HG02642 (cell line): ENCODE results near the gene STRA8.

Experiments
- ATAC-seq: cut with Tn5 transposase; IDR thresholded peaks from one replicate; pipeline ENCODE4 v1.9.1; 2021; ENCODE audit warnings: mild to moderate bottlenecking; ENCODE audit not compliant: unreplicated experiment, poor library complexity

The STRA8 gene

DNA sequence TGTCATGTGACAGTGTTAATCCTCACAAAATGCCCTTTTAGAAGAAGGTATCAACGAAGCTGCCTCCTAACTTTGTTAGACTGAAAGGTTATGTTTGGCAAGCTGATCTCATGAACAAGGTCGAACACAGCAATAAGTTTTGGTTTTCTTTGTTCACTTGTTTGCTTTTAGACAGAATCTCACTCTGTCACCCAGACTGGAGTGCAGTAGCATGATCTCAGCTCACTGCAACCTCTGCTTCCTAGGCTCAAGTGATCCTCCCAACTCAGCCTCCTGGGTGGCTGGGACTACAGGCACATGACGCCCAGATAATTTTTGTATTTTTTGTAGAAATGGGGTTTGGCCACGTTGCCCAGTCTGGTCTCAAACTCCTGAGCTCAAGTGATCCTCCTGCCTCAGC, 1.1 kb downstream of the STRA8 start:
- ATAC-seq, result no peak

DNA sequence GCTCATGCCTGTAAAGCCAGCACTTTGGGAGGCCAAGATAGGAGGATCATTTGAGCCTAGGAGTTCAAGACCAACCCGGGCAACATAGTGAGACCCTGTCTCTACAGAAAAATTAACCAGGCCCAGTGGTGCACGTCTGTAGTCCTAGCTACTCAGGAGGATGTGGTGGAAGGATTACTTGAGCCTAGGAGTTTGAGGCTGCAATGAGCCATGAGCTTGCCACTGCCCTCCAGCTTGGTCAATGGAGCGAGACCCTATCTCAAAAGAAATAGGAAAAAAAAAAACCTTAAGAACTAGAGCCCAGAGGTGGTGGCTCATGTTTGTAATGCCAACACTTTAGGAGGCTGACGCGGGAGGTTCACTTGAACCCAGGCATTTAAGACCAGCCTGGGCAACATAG, 2.2 kb downstream of the STRA8 start:
- ATAC-seq, result no peak

DNA sequence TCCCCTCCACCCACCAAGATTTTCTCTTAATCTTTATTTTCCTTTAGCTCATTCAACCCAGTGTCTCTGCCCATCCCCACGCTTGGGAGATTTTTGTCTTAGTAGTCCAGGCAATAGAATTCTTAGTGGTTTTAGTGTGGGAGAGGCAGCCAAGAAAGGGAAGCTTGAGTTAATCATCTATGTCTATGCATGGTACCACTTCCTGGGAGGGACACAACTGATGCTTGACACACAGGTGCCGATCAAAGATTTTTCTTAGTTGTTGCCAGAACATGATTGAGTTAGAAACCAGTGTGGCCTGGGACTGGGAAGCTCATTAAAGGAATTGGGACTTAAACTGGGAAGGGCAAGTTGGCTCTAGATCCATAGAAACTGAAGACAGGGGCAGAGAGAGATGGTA, 3.1 kb downstream of the STRA8 start:
- peak; percentile 76 for ATAC-seq

DNA sequence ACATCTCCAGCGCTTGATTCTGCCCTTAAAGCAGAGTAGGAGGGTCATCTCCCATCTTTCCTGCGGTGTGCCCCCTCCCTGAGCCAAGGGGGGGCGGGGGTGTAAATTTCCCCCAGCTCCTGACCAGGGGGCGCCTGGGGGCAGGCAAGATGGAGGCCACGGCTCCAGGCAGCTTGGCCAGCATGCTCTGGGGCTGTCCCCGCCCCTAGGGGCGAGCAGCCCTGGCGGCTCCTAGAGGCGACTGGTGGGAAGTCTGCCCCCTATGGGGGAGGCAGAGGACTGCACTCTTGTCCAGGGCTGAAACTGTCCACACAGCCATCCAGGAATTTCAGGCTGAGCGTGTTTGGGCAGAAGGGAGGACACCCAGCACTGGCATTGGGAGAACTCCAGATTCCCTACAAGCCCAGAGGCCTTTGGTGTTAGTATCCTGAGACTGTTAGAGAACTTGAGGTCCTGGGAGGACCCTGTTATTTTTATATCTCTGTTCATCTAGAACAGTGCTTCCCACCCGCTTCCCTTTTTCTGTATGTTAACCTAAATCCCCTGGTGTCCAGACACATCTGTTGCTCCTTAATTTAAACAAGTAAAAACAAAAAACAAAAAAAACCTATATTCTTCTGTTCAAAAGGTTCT, 4.6 kb downstream of the STRA8 start:
- ATAC-seq, result no peak

DNA sequence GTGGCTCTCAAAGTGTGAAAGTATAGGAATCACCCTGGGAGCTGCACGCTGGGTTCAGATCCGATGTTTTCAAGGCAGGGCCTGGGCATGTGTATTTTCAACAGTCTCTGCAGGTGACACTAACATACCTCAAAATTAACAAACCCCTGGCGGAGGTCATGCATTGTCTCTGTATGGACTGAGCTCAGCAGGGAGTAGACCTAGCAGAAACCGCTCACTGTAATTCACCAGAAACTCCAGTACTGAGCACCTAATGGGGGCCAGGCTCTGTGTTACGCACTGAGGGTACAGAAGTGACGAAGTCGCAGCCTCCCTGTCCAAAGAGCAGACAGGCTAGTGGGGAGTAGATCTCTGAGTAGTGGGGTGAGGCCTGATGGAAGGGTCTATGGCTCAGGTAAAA, 5.6 kb downstream of the STRA8 start:
- ATAC-seq, result no peak

DNA sequence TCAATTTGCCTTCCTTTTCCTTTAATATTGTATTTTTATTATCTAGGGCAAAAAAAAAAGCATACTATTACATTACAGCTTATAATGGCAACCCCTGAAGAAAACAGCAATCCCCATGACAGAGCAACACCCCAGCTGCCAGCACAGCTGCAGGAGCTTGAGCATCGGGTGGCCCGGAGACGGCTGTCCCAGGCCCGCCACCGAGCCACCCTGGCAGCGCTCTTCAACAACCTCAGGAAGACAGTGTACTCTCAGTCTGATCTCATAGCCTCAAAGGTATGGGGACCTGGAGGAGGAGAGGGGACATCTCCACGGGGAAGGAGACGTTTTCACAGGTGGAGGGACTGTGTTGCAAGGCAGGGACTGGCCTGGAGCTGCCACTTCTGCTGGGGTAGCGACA, 6.8 kb downstream of the STRA8 start:
- ATAC-seq, result no peak

DNA sequence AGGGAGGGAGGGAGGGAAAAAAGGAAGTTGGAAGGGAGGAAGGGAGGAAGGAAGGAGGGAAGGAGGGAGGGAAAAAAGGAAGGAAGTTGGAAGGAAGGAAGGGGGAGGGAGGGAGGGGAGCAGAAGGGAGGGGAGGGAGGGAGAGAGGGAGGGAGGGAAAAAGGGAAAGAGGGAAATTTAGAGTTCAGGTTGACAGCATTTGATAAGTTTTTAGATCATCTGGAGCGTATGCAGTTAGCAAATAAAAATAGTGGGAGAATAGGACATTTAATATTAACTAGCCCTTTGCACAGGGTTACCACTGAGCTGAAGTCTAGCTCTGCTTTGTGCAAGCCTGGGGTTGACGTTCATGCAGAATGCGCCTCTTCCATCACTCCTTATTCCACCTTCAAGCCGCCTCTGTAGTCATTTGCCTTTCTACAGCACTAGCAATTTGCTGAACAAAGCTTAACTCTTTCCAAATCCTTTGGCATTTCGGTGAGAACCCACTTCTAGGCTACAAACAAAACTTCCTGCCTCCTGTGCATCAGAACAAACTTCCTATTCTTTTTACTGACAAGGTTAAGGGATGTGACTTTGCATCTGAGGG, 8.6 kb downstream of the STRA8 start:
- no peak for ATAC-seq

DNA sequence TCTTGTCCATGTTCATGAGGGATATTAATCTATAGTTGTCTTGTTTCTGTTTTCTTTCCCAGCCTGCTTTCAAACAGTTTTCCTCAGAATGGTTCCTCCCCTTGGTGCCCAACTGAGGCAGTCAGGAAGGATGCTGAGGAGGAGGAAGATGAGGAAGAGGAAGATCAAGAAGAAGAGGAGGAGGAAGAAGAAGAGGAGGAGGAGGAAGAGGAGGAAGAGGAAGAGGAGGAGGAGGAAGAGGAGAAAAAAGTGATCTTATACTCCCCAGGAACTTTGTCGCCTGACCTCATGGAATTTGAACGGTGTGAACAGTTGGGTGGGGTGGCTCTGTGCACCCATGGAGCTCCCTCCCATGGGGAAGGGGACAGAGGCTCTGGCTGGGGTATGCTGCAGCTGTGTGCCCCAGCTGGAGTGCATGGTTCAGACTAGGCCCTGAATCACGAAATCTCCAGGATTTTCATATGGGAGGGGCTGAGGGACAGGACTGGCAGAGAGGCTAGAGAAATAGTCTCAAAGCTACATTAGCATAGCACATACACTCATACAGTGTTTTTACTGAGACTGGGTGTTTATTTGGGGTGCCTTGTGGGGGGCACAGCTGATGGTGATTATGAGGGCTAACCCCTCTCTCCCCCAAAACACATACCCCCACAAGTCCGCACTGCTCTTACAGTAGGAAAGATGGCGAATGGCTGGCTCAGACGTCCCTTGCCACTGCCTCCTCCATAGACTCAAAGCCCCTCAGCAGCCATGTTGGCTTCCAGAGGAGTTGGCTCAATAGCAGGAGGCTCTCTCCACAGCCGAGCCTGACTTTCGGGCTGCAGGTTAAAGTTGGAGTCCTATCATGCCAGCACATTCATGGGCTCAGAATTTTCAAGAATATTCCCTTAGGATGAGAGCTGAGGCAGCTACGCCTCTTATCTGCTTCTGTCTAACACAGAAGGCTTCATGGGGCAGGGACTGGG, 11.9 kb downstream of the STRA8 start:
- ATAC-seq, result no peak

DNA sequence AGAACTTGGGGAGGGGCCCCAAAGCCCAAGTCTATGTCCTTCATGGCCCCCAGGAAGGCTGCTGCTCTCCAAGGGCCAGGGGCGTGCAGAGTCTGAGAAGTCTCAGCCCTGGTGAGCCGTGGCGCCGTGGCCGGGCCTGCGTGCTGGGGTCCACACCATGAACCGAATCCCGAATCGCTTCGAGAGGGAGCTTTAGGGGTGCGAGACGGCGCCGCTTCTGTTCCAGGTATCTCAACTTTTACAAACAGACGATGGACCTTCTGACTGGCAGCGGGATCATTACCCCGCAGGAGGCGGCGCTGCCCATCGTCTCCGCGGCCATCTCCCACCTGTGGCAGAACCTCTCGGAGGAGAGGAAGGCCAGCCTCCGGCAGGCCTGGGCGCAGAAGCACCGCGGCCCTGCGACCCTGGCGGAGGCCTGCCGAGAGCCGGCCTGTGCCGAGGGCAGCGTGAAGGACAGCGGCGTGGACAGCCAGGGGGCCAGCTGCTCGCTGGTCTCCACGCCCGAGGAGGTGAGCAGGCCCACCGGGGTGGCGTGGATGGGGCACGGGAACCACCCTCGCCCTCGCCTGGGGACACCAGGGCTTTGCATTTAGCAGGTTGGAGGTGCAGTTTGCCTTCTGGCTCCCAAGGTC, 12.7 kb downstream of the STRA8 start:
- no peak for ATAC-seq

DNA sequence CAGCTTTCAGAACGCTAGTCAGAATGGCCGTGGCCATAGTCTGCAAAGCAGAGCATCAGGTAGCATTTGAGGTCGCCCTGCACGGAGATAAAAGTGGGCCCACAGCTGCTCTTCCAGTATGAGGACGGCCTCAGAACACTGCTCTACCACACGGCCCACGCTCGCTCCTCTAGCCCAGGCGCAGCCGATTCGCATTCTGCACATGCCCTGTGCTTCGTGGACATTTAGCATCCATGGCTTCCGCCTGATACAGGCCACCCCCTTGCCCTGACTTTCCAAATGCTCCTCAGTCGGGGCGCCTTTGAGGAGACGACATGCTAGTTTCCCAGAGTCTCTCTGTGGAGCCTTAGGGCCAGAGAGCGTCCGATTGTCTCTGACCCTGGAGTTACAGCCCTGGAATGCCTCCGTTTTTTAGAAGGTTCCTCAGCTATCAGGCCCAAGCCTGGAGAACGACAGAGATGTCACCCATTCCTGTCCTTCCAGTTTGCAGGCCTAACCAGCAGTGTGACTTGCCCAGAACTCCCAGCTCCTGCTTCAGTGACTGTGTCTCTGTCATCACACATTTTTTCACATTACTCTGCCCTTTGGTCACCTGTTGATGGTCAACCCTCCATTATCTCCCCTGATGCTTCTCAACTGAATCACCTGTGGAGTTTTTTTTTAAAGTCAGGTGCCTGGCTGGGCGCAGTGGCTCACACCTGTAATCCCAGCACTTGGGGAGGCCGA, 14.3 kb downstream of the STRA8 start:
- ATAC-seq, result no peak

DNA sequence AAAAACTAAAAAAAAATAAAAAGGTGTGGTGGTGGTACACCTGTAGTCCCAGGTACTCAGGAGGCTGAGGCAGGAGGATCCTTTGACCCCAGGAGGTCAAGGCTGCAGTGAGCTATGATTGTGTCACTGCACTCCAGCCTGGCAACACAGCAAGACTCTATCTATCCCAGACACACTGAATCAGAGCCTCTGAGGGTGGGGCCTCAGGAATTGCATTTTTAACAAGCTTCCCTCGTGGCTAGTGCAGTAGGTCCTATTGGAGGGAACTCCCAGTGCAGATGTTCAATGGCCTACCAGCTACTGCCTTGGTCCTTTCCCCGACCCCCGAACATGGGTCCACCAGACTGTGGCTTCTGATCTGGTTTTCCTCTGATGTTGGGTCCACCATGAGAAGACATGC, 14.9 kb downstream of the STRA8 start:
- no peak for ATAC-seq

DNA sequence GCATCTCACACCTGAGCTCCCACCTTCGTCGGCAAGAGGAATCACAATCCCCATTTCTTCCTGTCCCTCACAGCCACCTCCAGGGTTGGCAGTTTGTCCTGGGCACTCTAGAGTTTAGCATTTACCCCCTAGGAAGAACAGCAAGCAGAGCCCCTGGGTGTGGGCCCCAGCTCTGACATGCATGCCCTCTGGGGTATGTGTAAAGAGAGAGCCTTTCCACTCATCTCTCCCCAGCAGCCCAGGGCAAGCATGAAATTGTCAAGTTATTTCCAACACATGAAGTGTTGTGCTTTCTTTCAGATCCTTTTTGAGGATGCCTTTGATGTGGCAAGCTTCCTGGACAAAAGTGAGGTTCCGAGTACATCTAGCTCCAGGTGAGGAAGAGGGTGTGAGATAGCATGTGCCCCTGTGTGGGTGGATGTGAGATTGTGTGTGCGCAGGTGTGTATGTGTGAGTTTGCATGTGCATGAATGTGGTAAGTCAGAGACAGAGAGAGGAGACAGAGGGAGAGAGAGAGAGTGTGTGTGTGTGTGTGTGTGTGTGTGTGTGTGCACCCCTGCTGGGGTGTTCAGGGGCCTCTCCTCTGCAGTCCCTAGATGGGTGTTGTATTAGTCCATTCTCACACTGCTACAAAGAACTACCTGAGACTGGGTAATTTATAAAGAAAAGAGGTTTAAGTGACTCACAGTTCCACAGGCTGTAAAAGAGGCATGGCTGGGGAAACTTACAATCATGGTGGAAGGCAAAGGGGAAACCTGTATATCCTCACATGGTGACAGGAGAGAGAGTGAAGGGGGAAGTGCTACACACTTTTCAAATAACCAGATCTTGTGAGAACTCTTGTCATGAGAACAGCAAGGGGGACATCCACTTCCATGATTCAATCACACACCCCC, 18.1 kb downstream of the STRA8 start:
- ATAC-seq, result peak; percentile 37

DNA sequence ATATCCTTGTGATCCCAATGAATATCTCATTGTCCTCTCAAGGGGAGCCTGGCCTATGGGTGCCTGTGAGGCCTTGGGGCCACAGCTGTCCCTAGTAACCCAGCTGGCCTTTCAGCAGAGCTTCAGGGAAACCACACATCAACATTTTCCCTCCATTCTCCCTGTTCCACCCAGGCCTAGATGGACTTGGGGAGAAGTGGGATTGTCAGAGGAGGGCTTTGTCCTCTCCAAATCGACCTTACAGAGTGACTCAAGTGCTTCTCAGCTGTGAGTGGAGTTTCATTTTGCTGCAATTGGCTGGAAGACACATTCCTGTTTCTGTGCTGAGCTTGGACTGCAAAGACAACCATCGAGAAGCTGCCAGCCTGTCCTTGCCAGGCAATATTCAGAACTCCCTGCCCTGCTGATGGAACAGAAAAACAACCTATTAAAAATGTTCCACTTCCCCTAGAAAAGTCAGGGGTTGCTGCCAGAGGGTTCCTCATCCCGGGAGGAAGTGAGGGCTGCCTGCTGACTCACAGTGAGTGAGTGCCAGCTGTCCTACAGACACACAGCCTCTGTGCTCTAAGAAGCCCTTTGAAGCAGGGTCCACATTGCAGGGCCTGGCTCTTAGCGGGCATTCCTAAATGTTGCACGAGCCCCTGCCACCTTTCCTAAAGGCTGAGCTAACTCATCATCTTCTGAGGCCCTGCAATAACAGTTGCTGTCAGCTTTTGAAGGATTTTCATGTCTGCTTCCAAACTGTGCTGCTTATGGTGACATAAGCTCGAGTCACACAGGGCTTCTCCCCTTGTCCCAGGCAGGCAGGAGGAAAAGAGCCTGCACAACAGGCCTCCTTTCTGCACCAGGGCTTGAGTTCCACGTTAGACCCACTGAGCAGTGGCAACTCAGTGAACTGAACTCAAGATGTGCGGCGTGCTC, 20.5 kb downstream of the STRA8 start:
- ATAC-seq, result no peak

DNA sequence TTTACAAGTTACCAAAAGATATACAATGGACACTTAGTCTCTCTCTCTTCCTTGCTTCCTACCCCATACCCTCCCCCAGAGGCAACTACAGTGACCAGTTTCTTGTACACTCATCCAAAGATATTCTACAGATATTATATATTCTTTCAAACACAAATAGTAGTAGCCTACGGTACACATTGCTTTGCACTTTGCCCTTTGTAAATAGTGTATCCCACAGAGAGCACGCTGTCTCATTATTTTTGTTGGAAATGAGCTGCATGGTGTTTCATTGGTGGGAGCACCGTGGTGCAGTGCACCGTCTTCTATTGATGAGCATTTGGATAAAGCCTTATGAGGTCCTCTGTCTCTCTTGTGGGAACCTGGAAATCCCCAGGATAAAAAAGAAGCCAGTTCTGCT, 24.2 kb downstream of the STRA8 start:
- no peak for ATAC-seq

DNA sequence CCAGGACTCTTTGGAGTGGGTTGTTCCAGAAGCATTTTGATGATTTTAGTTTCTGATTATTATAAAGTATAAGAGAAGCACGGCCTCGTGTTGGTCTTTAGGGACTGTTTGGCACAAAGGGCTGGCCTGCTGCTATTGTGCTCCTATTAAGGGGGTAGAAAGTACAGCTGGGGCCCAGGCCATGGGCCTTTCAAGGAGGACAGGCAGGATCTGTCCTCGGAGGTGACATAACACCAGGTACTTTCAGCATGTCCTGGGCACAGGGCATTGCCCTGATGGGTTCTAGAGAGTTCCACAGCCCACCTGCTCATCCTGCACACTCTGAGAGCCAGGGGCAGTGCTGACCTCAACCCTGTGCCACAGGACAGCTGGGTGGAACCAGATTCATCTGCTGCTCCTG, 24.9 kb downstream of the STRA8 start:
- ATAC-seq, result no peak

DNA sequence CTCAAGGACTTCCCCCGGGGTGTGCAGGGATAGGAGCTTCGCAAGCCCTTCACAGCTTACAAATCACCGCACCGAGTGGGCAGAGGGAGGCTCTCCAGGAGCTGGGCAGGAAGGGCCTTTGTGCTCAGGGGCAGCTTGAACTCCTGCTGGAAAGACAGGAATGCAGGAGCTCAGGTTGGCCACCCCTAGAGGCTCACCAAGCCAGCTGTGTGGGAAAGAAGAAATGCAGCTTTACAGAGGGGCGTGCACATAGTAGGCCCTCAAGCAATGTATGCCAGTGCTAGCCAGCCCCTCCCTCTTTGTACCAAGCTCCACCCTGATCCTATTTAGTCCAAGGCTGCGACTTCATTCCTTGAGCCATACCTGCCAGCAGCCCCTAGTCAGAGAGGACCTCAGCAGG, 26.1 kb downstream of the STRA8 start:
- ATAC-seq, result no peak

DNA sequence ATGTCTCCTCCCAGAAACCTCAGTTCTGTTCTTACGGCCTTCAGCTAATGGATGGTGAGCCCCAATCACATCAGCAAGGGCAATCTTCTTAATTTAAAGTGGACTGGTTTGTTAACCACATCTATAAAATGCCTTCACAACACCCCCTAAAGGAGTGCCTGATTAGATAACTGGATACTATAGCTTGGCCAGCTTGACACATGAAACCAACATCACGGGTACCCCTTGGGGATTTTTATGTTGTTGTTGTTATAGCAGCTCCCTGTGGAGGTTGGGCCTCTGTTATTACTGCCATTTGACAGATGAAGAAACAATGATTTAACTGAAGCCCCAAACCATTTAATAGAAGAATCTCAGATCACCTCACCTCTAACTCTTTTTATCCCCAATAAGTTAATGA, 26.8 kb downstream of the STRA8 start:
- no peak for ATAC-seq

DNA sequence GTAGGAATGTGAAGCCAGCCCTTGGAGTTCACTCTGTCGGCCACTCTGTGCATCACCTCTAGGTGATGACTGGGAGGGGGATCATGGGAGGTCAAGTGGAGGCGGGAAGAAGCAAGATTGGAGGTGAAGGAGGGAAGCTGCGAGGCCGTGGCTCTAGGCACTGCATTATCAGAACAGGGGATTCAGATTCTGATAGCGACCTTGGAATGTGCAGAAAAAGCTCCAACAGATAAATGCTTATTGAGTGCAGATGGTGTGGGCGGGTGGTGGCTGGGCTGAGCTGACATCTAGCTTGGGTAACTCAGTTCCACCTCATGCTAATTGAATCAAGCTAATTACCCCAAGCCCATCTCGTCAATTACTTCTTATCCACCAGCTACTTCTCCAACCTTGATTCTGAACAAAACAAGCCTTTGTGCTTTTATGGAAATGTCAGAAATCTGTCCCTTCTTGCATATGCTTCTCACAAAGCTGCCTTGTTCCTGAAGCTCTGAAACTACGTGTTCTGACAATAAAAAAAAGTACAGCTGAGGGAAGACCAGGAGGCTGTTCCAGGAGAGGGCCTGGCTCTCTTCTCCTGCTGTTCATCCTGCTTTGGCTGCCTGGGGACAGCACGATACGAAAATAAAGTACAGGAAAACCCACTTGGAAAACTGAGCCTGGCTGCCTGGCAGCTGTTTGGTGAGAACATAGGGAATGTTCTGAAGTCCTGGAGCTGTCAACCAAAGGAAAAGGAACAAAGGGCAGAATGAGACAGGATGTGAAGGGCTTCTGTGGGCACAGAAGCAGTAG, 27.5 kb downstream of the STRA8 start:
- no peak for ATAC-seq
